ENCODE results near the gene MT1HL1.

Gene MT1HL1

DNA sequence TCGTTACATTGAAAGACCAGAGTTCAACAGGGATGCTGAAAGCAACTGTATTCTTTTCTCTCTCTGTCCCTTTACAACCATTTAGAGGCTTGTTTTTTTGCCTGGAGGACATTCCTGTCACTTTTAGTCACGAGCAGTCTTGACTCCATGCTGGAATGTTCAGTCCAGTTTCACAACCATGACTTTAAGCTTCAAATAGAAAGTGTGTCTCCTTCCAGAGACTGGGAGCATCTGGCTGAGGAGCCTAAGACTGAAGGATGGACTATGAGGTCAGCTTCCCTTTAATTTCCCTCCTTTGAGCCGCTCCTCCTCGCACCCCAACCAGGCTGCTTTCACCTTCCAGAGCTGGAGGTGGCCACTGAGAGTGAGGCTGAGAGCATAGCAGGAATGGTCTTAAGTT lies 27.2 kb upstream of the MT1HL1 start:
- Histone ChIP-seq H3K27ac (replicated peaks) (no peak overlapping the region), H3K4me3 (replicated peaks; ENCODE audit: insufficient read depth, low read length) (no peak overlapping the region), H3K27me3 (ENCODE audit: insufficient read depth, poor library complexity, severe bottlenecking) (peaks cover 3% of the 10 kb centered on the region)
- no peak for TF ChIP-seq SPI1 (IDR thresholded peaks at IDR 0.05; ENCODE audit: borderline replicate concordance, low read depth)
- no peak for DNase-seq (ENCODE audit: low read depth in 1 of 2, low spot score in 1 of 2)

DNA sequence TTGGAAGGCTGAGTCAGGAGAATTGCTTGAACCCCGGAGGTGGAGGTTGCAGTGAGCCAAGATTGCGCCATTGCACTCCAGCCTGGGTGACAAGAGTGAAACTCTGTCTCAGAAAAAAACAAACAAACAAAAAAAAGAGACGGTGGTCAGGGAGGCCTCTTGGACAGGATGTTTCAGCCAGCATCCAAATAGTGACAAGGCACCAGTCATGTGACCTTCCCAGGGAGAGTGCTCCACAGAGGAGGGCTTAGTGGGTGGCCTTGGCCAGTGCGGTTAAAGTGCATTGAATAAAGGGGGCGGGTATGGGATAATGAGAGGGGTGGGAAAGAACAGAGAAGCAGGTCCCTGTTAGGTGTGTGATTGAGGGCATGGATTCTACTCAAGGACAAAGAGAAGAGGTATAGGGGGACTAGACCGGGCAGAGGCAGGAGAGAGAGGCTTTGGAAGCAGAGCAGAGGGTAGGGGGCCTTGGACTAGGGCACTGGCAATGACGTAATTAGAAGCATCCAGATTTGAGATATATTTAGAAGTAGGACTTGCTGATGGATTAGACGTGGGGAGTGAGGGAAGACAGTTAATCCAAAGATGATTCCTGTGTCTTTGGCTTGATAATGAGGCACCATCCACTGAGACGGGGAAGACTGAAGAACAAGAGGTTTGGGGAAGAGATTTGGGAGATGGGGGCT lies 25.8 kb upstream of the MT1HL1 start:
- TF ChIP-seq, protein P1, sequence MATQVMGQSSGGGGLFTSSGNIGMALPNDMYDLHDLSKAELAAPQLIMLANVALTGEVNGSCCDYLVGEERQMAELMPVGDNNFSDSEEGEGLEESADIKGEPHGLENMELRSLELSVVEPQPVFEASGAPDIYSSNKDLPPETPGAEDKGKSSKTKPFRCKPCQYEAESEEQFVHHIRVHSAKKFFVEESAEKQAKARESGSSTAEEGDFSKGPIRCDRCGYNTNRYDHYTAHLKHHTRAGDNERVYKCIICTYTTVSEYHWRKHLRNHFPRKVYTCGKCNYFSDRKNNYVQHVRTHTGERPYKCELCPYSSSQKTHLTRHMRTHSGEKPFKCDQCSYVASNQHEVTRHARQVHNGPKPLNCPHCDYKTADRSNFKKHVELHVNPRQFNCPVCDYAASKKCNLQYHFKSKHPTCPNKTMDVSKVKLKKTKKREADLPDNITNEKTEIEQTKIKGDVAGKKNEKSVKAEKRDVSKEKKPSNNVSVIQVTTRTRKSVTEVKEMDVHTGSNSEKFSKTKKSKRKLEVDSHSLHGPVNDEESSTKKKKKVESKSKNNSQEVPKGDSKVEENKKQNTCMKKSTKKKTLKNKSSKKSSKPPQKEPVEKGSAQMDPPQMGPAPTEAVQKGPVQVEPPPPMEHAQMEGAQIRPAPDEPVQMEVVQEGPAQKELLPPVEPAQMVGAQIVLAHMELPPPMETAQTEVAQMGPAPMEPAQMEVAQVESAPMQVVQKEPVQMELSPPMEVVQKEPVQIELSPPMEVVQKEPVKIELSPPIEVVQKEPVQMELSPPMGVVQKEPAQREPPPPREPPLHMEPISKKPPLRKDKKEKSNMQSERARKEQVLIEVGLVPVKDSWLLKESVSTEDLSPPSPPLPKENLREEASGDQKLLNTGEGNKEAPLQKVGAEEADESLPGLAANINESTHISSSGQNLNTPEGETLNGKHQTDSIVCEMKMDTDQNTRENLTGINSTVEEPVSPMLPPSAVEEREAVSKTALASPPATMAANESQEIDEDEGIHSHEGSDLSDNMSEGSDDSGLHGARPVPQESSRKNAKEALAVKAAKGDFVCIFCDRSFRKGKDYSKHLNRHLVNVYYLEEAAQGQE (IDR thresholded peaks at IDR 0.05; ENCODE audit: insufficient replicate concordance, low read depth) = no peak
- TF ChIP-seq, protein P2, sequence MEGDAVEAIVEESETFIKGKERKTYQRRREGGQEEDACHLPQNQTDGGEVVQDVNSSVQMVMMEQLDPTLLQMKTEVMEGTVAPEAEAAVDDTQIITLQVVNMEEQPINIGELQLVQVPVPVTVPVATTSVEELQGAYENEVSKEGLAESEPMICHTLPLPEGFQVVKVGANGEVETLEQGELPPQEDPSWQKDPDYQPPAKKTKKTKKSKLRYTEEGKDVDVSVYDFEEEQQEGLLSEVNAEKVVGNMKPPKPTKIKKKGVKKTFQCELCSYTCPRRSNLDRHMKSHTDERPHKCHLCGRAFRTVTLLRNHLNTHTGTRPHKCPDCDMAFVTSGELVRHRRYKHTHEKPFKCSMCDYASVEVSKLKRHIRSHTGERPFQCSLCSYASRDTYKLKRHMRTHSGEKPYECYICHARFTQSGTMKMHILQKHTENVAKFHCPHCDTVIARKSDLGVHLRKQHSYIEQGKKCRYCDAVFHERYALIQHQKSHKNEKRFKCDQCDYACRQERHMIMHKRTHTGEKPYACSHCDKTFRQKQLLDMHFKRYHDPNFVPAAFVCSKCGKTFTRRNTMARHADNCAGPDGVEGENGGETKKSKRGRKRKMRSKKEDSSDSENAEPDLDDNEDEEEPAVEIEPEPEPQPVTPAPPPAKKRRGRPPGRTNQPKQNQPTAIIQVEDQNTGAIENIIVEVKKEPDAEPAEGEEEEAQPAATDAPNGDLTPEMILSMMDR (IDR thresholded peaks at IDR 0.05; ENCODE audit: insufficient read depth, low read length) = no peak
- TF ChIP-seq GABPA (IDR thresholded peaks at IDR 0.05; ENCODE audit: low read depth) = no peak
- TF ChIP-seq SPI1 (IDR thresholded peaks at IDR 0.05; ENCODE audit: borderline replicate concordance, low read depth) = no peak
- no peak for TF ChIP-seq POLR2AphosphoS5 (IDR thresholded peaks at IDR 0.05; ENCODE audit: low read depth)

DNA sequence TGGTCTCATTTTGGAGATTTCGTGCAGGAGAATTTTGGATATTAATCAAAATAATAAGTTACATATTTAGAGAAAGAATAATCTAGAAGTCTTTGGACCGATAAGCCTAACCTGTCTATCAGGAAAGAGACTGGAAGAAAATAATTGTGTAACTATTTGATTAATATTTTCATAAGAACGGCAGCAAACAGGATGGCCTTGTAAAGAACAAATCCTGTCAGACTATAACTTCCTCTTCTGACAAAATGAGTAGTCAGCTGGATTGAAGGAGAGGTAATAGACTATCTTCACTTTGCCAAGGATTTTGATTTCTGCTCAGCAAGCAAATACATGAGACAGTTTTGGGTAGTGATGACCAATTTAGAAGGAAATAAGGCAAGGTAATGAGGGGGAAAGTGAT lies 25.0 kb upstream of the MT1HL1 start:
- DNase-seq (ENCODE audit: low read depth in 1 of 2, low spot score in 1 of 2) = no peak
- TF ChIP-seq POLR2AphosphoS5 (IDR thresholded peaks at IDR 0.05; ENCODE audit: low read depth) = no peak
- peaks cover 3% of the 10 kb centered on the region for H3K27me3 ChIP-seq (ENCODE audit: insufficient read depth, poor library complexity, severe bottlenecking)
- no peak overlapping the region for H3K27ac ChIP-seq (replicated peaks)
- no peak overlapping the region for H3K4me3 ChIP-seq (replicated peaks; ENCODE audit: insufficient read depth, low read length)

More for the DNA sequence above, 25.8 kb upstream of the MT1HL1 start:
- Histone ChIP-seq H3K27me3 (ENCODE audit: insufficient read depth, poor library complexity, severe bottlenecking) (peaks cover 3% of the 10 kb centered on the region), H3K27ac (replicated peaks) (no peak overlapping the region), H3K4me3 (replicated peaks; ENCODE audit: insufficient read depth, low read length) (no peak overlapping the region)
- DNase-seq (ENCODE audit: low read depth in 1 of 2, low spot score in 1 of 2) = no peak

DNA sequence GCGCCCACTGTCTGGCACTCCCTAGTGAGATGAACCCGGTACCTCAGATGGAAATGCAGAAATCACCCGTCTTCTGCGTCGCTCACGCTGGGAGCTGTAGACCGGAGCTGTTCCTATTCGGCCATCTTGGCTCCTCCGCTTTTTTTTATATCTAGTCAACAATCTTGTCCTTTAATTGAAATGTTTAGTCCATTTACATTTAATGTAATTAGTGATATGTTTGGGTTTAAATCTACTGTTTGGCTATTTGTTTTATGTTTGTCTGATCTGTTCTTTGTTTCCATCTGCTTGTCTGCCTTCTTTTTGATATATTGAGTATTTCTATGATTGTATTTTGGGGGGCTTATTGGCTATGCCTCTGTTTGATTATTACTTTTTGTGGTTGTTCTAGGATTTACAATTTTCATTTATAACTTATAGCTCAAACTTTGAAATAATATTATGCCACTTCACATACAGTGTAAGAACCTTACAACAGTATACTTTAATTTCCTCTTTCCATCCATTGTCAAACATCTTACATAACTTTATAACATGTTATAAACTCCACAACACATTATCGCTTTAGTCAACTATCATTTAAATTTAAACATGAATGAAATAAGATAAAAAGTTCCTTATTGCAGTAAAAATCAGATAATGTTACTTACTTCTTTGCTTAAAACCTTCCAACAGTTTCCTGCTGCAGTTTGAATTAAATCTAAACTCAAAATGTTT lies 21.3 kb upstream of the MT1HL1 start:
- TF ChIP-seq SPI1 (IDR thresholded peaks at IDR 0.05; ENCODE audit: borderline replicate concordance, low read depth) (no peak), GABPA (IDR thresholded peaks at IDR 0.05; ENCODE audit: low read depth) (no peak), POLR2AphosphoS5 (IDR thresholded peaks at IDR 0.05; ENCODE audit: low read depth) (no peak)
- TF ChIP-seq, protein P2 (IDR thresholded peaks at IDR 0.05; ENCODE audit: insufficient read depth, low read length) = no peak
- TF ChIP-seq, protein P1 (IDR thresholded peaks at IDR 0.05; ENCODE audit: insufficient replicate concordance, low read depth) = no peak
- H3K27me3 ChIP-seq (ENCODE audit: insufficient read depth, poor library complexity, severe bottlenecking) = no peaks in the 10 kb centered on the region
- no peak overlapping the region for H3K4me3 ChIP-seq (replicated peaks; ENCODE audit: insufficient read depth, low read length)
- H3K27ac ChIP-seq (replicated peaks) = no peak overlapping the region
- no peak for DNase-seq (ENCODE audit: low read depth in 1 of 2, low spot score in 1 of 2)
